ENCODE measurements around the gene PARP3.

- TF ChIP-seq FOXM1 (IDR thresholded peaks at IDR 0.05; ENCODE audit: borderline replicate concordance, low read depth), result no peak
- TF ChIP-seq, protein P1, sequence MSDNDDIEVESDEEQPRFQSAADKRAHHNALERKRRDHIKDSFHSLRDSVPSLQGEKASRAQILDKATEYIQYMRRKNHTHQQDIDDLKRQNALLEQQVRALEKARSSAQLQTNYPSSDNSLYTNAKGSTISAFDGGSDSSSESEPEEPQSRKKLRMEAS (IDR thresholded peaks at IDR 0.05), result no peak
- no peak for TF ChIP-seq EP300 (IDR thresholded peaks at IDR 0.05; ENCODE audit: borderline replicate concordance)
- no peak for TF ChIP-seq CEBPB (IDR thresholded peaks at IDR 0.05)
Observed at GRCh38 chr3:51950899-51951298, 8.7 kb downstream of the PARP3 start.
